SIG-M5 (cell line): ENCODE data around the gene COMMD1.
"Not testable (repeated sequence)": the region's sequence is repeated elsewhere in the genome, so short reads cannot be mapped to it uniquely, and the experiment has no call there.

ENCODE experiments used
- DNase-seq: peaks from one replicate; lab custom pipeline; 2025; lab: John Stamatoyannopoulos, UW

COMMD1 gene

GRCh38 chr2:62074233-62074632 is 168.8 kb downstream of the COMMD1 start:
- DNase-seq: no peak

- no peak for DNase-seq
These were observed 171.6 kb downstream of the COMMD1 start for GRCh38 chr2:62076980-62077638.

- no peak for DNase-seq
These were observed 179.3 kb downstream of the COMMD1 start for GRCh38 chr2:62084801-62085200.

DNA sequence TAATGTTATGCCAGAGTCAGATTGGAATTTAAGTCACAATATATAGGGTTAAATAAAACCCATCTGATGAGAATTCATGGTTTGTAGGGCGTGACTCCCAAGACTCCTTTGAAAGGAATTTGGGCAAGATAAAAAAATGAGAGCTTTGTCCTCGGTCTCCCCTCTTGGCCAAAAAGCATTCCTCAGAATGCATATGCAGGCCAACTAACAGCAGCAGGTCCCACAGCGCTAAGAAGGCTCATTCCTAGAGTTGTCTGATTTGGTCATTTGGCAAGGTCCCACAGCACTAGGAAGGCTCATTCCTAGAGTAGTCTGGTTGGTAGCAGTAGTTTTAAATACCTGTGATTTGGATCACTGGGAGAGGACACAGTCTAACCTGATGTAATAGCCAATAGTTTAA is 184.2 kb downstream of the COMMD1 start:
- DNase-seq: no peak

- DNase-seq: no peak
These were observed 186.0 kb downstream of the COMMD1 start for GRCh38 chr2:62091471-62091870.

- DNase-seq: no peak
These were observed 193.6 kb downstream of the COMMD1 start for GRCh38 chr2:62099050-62099449.

GRCh38 chr2:62099523-62100175 is 194.2 kb downstream of the COMMD1 start:
- no peak for DNase-seq

GRCh38 chr2:62101886-62102285 is 196.4 kb downstream of the COMMD1 start:
- no peak for DNase-seq

DNA sequence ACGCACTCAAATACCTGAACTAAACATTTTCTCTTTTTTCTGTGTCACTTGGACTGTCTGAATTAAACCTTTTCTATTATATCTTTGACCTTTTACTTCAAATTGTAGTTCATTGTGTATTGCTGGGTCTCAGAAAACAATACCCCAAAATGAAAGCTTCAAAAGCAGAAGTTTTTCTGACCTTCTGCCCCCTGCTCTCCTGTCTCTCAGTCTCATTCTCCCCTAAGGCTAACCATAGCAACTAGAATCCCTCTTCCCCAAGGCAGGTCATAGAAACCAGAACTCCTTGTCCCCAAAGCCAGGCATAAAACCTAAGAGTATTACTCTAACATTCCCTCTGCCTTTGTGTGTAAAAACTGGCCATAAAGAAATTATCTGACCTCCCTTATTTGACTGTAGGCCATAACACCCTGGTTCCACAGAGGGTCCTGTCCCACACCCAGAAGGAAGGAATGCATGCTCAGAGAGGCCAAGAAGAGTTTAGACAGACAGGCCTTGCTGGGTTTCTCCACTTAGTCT is 197.0 kb downstream of the COMMD1 start:
- DNase-seq: no peak

DNA sequence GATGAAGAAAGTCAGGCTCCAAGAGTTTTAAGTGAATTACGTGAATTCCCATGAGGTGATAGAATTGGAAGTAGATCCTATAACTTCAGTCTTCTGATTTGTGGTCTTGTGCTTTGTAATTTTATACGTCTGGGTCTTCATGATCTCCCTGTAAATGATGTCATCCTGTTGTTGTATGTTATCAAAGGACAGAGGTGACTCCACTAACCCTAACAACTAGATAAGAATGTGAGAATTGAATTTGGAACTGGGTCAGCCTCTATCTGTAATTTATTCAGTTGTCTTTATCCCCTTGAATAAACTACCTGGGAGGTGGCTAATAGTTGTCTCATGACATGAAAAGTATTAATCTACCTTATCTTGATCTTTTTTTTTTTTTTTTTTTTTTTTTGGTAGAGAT is 204.1 kb downstream of the COMMD1 start:
- DNase-seq: no peak

GRCh38 chr2:62110415-62111025 is 205.0 kb downstream of the COMMD1 start:
- no peak for DNase-seq

DNA sequence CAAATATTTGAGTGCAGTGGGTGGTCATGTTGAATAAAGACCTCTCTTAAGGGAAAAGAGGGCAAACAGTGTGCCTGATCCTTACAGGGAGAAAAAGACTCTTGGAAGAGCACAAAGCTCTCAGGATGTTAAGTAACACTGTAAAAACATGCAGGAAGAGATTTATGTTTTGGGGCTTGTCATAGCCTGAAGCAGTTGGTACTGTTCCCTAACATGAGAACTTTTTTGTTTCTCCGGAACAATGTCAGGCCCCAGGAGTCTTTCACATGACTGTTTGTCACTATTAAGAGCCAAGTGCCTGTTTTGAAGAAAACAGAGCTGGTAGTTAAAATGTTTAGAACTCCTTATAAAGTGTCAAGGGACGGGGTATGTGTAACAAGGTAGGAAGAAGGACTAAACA is 206.7 kb downstream of the COMMD1 start:
- DNase-seq: no peak

- no peak for DNase-seq
These were observed 209.1 kb downstream of the COMMD1 start for GRCh38 chr2:62114564-62114963.

DNA sequence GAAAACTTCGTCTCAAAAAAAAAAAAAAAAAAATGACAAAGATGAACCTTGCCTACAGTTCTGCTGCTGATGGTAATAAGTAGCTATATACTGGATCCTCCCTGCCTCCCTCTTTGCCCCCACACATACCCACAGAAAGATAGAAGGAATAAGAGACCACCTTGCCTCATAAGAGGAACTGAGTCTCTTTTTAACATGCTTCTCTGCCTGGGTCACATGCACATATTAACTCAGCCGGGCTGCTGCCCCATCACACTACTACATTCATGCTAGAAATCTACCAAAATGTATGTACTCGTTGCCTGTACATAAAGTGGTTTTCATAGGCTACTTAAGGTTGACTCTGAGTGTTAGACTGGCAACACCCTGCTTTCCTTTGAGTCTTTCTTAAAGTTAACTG is 211.5 kb downstream of the COMMD1 start:
- DNase-seq: no peak

GRCh38 chr2:62118160-62118559 is 212.7 kb downstream of the COMMD1 start:
- DNase-seq: no peak

GRCh38 chr2:62119311-62119974 is 214.0 kb downstream of the COMMD1 start:
- peak; percentile 23 for DNase-seq

GRCh38 chr2:62126239-62126638 is 220.8 kb downstream of the COMMD1 start:
- DNase-seq: not testable (repeated sequence)

- no peak for DNase-seq
These were observed 227.9 kb downstream of the COMMD1 start for GRCh38 chr2:62133320-62133823.

DNA sequence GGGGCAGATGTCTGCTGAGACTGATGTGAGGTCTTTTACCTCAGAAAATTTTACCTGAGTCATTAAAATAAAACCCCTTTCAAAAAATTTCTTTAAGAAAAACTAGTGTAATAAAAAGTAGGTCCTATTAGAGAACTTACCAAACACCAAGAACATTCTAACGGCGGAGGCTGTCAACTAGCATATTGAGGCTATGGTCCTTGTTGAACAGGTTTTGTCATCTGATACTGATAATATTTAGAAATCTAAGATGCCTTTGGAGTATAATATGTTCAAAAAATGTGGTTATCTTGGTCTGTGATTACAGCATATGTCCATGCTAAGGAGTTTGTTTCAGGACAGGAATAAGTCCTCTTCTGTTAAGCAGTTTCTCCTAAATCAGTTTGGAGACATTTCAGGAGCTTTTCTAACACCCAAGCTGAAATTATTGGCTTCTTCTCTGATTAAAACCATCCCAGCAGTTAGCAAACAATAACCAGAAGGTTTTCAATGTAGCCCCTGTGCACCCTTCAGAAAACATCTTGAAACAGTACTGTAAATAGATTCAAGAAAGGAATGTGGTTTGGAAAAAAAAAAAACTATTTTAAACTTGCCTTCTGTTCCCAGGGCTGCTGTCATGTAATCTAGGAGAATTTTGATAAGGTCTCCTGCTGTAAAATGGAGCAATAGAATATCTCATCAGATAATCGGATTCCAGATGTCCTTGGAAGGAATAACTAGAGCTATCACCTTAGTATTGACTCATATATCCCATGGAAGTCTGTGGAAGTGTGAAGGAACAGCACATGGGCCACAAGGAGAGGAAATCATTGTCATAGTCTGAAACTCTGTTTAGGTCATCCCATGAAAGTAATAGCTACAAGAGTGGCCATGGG is 231.7 kb downstream of the COMMD1 start:
- DNase-seq: no peak

DNA sequence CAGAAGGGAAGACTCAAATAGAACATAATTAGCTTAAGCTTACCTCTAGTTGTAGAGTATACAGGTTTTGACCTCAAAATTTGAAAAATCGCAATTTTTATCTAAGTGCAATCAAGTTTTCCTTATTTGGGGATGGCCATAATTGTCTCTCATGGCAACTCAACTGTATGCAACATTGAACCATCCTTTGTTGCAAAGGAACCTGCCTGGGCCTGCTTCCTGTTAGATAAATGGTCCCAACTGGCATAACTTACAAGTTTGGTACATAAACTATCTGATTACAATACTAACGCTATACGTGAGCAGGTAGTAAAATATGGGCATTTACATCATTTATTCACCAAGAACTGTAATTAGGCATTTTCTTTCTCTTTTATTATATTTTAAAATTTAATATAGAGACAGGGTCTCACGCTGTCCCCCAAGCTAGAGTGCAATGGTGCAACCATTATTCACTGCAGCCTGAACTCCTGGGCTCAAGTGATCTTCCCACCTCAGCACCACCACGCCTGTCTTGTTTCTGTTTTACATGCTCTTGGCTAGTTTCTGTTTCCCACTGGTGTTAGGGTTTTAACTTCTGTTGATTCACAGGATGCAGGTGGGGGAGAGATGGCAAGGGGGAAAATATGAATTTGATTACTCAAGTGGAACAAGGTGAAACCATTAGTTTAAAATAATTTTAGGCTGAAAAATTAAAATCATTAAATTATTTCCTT is 235.1 kb downstream of the COMMD1 start:
- DNase-seq: no peak
